H9 (cell line): Measurements from ENCODE around the gene WDHD1. TPM values are rescaled to one million over a fixed set of nuclear protein-coding genes. Genes with fewer than 3 reads are reported as not detected.

Source experiments
- DNase-seq: peaks from one replicate; pipeline ENCODE4 v3.0.0-alpha.2; 2017
- H2AFZ ChIP-seq: one replicate; pipeline ENCODE4 v1.6.1; 2013; ENCODE audit warnings: mild to moderate bottlenecking, low read length, control low read depth, moderate library complexity
- H2AK5ac ChIP-seq: 2 replicates; pipeline ENCODE4 v1.6.1; 2013; ENCODE audit warnings: low read length, control low read depth, mixed read lengths; ENCODE audit not compliant: insufficient read length
- H2BK120ac ChIP-seq: one replicate; pipeline ENCODE4 v1.6.1; 2013; ENCODE audit warnings: low read depth, mild to moderate bottlenecking, low read length, control low read depth, inconsistent platforms; ENCODE audit not compliant: poor library complexity, severe bottlenecking
- H2BK12ac ChIP-seq: 2 replicates; pipeline ENCODE4 v1.6.1; 2013; ENCODE audit warnings: low read length, control low read depth, mixed read lengths, low read depth; ENCODE audit not compliant: insufficient read length
- H2BK15ac ChIP-seq: 2 replicates; pipeline ENCODE4 v1.6.1; 2013; ENCODE audit warnings: low read depth, low read length, control low read depth
- H2BK20ac ChIP-seq: one replicate; pipeline ENCODE4 v1.6.1; 2013; ENCODE audit warnings: low read depth, mild to moderate bottlenecking, low read length, control low read depth, inconsistent platforms; ENCODE audit not compliant: poor library complexity, severe bottlenecking
- H2BK5ac ChIP-seq: 2 replicates; pipeline ENCODE4 v1.6.1; 2013; ENCODE audit warnings: low read length, control low read depth, mixed read lengths; ENCODE audit not compliant: insufficient read length
- H3K14ac ChIP-seq: 2 replicates; pipeline ENCODE4 v1.6.1; 2013; ENCODE audit warnings: low read length, control low read depth; ENCODE audit not compliant: insufficient read depth
- H3K18ac ChIP-seq: 2 replicates; pipeline ENCODE4 v1.6.1; 2013; ENCODE audit warnings: low read depth, mild to moderate bottlenecking, mixed read lengths, low read length, control low read depth; ENCODE audit not compliant: insufficient read length
- H3K23ac ChIP-seq: 2 replicates; pipeline ENCODE4 v1.6.1; 2013; ENCODE audit warnings: low read length, control low read depth, mixed read lengths, low read depth; ENCODE audit not compliant: insufficient read length
- H3K23me2 ChIP-seq: 2 replicates; pipeline ENCODE4 v1.6.1; 2013; ENCODE audit warnings: low read depth, mild to moderate bottlenecking, mixed read lengths, low read length, control low read depth; ENCODE audit not compliant: insufficient read length, poor library complexity, severe bottlenecking
- H3K27ac ChIP-seq: 2 replicates; pipeline ENCODE4 v1.5.1; 2013; ENCODE audit warnings: low read length, control low read depth, mixed read lengths, low read depth; ENCODE audit not compliant: insufficient read length
- H3K27me3 ChIP-seq: 2 replicates; pipeline ENCODE4 v1.6.1; 2013; ENCODE audit warnings: low read length, control low read depth, inconsistent platforms; ENCODE audit not compliant: insufficient read depth
- H3K4ac ChIP-seq: 2 replicates; pipeline ENCODE4 v1.6.1; 2013; ENCODE audit warnings: low read depth, mild to moderate bottlenecking, control low read depth, inconsistent platforms, low read length, moderate library complexity
- H3K4me1 ChIP-seq: 2 replicates; pipeline ENCODE4 v1.6.1; 2013; ENCODE audit warnings: low read length, control low read depth, inconsistent platforms; ENCODE audit not compliant: insufficient read depth
- H3K4me2 ChIP-seq: 2 replicates; pipeline ENCODE4 v1.6.1; 2013; ENCODE audit warnings: low read length, control low read depth, mixed read lengths; ENCODE audit not compliant: insufficient read length, insufficient read depth
- H3K56ac ChIP-seq: 2 replicates; pipeline ENCODE4 v1.6.1; 2013; ENCODE audit warnings: low read depth, mild to moderate bottlenecking, mixed read lengths, low read length, control low read depth; ENCODE audit not compliant: insufficient read length
- H3K79me1 ChIP-seq: 2 replicates; pipeline ENCODE4 v1.6.1; 2013; ENCODE audit warnings: low read depth, mild to moderate bottlenecking, moderate library complexity, low read length, control low read depth, inconsistent platforms; ENCODE audit not compliant: insufficient read depth, poor library complexity, severe bottlenecking
- H3K79me2 ChIP-seq: 2 replicates; pipeline ENCODE4 v1.6.1; 2013; ENCODE audit warnings: low read length, control low read depth, inconsistent platforms; ENCODE audit not compliant: insufficient read depth
- H3K9ac ChIP-seq: 2 replicates; pipeline ENCODE4 v1.6.1; 2013; ENCODE audit warnings: low read length, control low read depth, mixed read lengths; ENCODE audit not compliant: insufficient read length; ENCODE audit errors: extremely low read depth
- H3K9me3 ChIP-seq: one replicate; pipeline ENCODE4 v1.6.1; 2013; ENCODE audit warnings: low read depth, low read length, inconsistent platforms; ENCODE audit not compliant: control insufficient read depth
- H3T11ph ChIP-seq: one replicate; pipeline ENCODE4 v1.6.1; 2013; ENCODE audit warnings: mild to moderate bottlenecking, low read length, control low read depth, inconsistent platforms
- H4K20me1 ChIP-seq: one replicate; pipeline ENCODE4 v1.6.1; 2013; ENCODE audit not compliant: control insufficient read depth, insufficient read length, insufficient read depth
- H4K5ac ChIP-seq: 2 replicates; pipeline ENCODE4 v1.6.1; 2013; ENCODE audit warnings: low read depth, mild to moderate bottlenecking, mixed read lengths, low read length, control low read depth; ENCODE audit not compliant: insufficient read length
- H4K8ac ChIP-seq: replicated peaks from 2 replicates; pipeline ENCODE4 v1.6.1; 2013; ENCODE audit warnings: low read length, control low read depth, mixed read lengths, low read depth; ENCODE audit not compliant: insufficient read length
- H4K91ac ChIP-seq: 2 replicates; pipeline ENCODE4 v1.6.1; 2013; ENCODE audit warnings: low read depth, mild to moderate bottlenecking, moderate library complexity, mixed read lengths, low read length, control low read depth; ENCODE audit not compliant: insufficient read length
- H3K27ac Mint-ChIP-seq, 3 experiments: 2 replicates in 2 of 3; 3 replicates in 1 of 3; pipeline ENCODE4 v1.8.0; 2020 to 2021; ENCODE audit warnings: mixed read lengths in 3 of 3, mild to moderate bottlenecking in 1 of 3, moderate library complexity in 1 of 3
- H3K27me3 Mint-ChIP-seq: 2 replicates; pipeline ENCODE4 v1.8.0; 2021; ENCODE audit warnings: low read depth, mild to moderate bottlenecking, moderate library complexity, mixed read lengths
- H3K36me3 Mint-ChIP-seq, 3 experiments: 2 replicates in 2 of 3; 3 replicates in 1 of 3; pipeline ENCODE4 v1.8.0; 2020 to 2021; ENCODE audit warnings: low read depth in 3 of 3, mixed read lengths in 3 of 3; ENCODE audit not compliant: insufficient read depth in 1 of 3
- H3K4me1 Mint-ChIP-seq, 2 experiments: 2 replicates each; pipeline ENCODE4 v1.8.0; 2020; ENCODE audit warnings: mixed read lengths in 2 of 2
- H3K4me3 Mint-ChIP-seq, 2 experiments: 2 replicates in 1 of 2; 3 replicates in 1 of 2; pipeline ENCODE4 v1.8.0; 2020 to 2021; ENCODE audit warnings: mild to moderate bottlenecking in 2 of 2, mixed read lengths in 2 of 2, moderate library complexity in 1 of 2
- H3K9me3 Mint-ChIP-seq, 2 experiments: 2 replicates in 1 of 2; 3 replicates in 1 of 2; pipeline ENCODE4 v1.8.0; 2020; ENCODE audit warnings: mild to moderate bottlenecking in 2 of 2, mixed read lengths in 2 of 2, moderate library complexity in 1 of 2
- CTCF ChIP-seq: fragments of 200-600 bp; sonication (generic); conservative IDR thresholded peaks from 3 replicates; pipeline ENCODE4 v1.8.0; 2021; ENCODE audit warnings: antibody characterized with exemption, mild to moderate bottlenecking
- WGBS: extraction: QIAGEN DNeasy Blood & Tissue Kit; methylation state at CpG from one replicate; pipeline ENCODE4 v1.1.7; 2013; ENCODE audit warnings: missing lambda C conversion rate, low lambda C conversion rate, mixed read lengths; ENCODE audit not compliant: insufficient read length; ENCODE audit errors: extremely low coverage; 5-methylcytosine and 5-hydroxymethylcytosine counted together
- total RNA-seq: library from RNA; stranded (reverse); gene quantifications from 2 replicates; pipeline ENCODE4 v1.2.1, GENCODE V29; 2021

WDHD1 gene
- total RNA-seq, 1 experiment from 2014 or later, result 93.7 TPM

GRCh38 chr14:54916101-54916500, 110.8 kb downstream of the WDHD1 start:
- Histone ChIP-seq H2BK20ac (no peak overlapping the region), H3K4me1 (no peaks in the 10 kb centered on the region), H3K4me2 (no peak overlapping the region), H3K56ac (no peak overlapping the region), H3K79me2 (no peaks in the 10 kb centered on the region), H3T11ph (no peak overlapping the region), H2AK5ac (no peak overlapping the region), H2AFZ (no peak overlapping the region), H3K18ac (no peak overlapping the region), H4K8ac (no peak overlapping the region), H3K27me3 (no peaks in the 10 kb centered on the region), H4K5ac (no peak overlapping the region), H3K14ac (no peak overlapping the region), H4K91ac (no peak overlapping the region), H3K9me3 (no peaks in the 10 kb centered on the region), H2BK15ac (no peak overlapping the region), H2BK120ac (no peak overlapping the region), H2BK12ac (no peak overlapping the region), H3K27ac (no peak overlapping the region), H3K23me2 (no peaks in the 10 kb centered on the region), H3K23ac (no peak overlapping the region), H3K9ac (no peak overlapping the region), H4K20me1 (no peaks in the 10 kb centered on the region), H2BK5ac (no peak overlapping the region), H3K79me1 (no peaks in the 10 kb centered on the region), H3K4ac (no peak overlapping the region)
- no peaks in the 10 kb centered on the region; the same call in 1 of the 2 replicates for H3K27me3 Mint-ChIP-seq
- no peaks in the 10 kb centered on the region for H3K4me1 Mint-ChIP-seq
- H3K4me3 Mint-ChIP-seq, result no peak overlapping the region
- no peak overlapping the region for H3K27ac Mint-ChIP-seq
- no peak for DNase-seq
- WGBS, result no CpG with 5 or more reads among the region's 1 CpG
- no peak for TF ChIP-seq CTCF
- no peaks in the 10 kb centered on the region for H3K36me3 Mint-ChIP-seq
- H3K9me3 Mint-ChIP-seq, result no peaks in the 10 kb centered on the region
